ENCODE results near the gene PFKFB4. TPM values are rescaled to one million over a fixed set of nuclear protein-coding genes. Genes with fewer than 3 reads are reported as not detected.

Gene PFKFB4
- total RNA-seq, 4 donors from 2014 or later, result 1.6 to 8.8 (median 2.5) TPM

DNA sequence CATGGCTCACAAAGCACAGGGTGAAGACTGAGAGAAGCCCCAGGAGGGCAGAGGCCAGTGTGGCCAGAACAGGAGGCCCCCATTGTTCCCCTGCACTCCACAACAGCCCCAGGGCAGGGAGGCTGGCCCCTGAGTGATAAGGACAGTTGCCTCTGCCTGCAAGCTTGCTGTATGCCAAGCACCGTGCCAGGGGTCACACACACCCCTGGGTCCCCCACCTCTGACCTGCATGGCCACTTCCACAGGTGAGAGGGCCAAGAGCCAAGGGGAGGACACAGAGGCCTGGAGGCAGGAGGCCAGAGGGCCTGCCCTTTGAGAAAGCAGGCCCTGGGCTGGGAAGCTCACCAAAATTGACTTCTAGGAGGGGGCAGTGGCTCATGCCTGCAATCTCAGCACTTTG is 86.3 kb downstream of the PFKFB4 start:
- TF ChIP-seq CTCF (IDR thresholded peaks at IDR 0.05; ENCODE audit: low read depth), result no peak

DNA sequence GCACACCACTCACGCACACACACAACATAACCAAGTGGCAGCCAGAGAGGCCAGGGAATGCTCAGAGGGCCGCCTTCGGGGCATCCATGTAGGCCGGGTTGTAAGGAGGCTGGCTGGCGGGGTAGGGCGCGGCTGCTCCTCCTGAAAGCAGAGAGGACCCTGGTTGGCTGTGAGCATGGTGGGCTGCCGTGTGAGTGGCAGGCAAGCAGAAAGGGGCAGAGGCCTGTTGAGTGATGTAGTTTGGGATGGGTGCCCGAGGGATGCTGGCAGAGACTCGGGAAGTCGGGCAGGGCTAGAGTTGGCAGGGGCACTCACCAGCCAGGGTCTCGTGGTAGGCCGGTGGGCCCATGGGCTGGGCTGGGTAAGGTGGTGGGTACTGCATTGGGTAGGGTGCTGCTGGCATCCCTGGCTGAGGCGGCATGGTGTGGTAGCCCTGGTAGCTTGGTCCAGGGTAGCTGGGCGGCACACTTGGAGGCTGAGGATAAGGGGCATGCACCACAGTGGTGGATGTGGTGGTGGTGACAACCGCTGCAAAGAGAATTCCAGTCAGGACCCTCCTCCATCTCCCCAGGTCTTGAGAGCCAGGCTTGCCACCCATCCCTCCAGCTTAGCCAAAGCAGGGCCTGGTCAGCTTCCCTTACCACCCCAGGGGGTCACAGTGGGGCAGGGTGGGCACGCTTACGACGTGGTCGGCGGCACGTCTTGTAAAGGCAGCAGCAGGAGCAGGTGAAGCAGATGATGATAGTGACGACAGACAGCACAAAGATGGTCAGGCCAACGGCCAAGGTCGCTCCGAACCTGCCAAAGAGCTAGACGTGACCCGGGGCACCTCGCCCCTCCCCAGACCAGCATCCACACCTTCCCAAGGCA is 87.3 kb downstream of the PFKFB4 start:
- TF ChIP-seq CTCF (IDR thresholded peaks at IDR 0.05; ENCODE audit: low read depth), result no peak

DNA sequence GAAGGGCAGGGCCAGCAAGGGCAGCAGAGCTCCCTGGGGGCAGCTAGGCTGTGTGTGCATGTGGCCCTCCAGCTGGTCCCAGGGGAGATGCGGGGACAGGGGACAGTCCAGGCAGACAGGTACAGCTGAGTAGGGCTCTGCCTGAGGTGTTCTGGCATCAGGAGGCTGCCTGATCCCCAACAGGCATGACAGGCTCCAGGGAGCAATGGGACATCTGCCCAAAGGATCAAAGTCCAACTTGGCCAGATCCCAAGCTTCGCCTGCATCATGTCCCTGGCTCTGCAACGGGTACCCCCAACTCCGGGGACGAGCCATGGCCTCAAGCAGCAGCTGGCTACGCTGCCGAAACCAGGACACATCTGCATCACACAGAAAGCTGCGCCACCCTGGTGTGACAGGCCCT is 88.3 kb downstream of the PFKFB4 start:
- TF ChIP-seq CTCF (IDR thresholded peaks at IDR 0.05; ENCODE audit: low read depth), result no peak

Small RNA genes within 50 kb of the gene (small RNA-seq; reads per million reads assigned to genes)
- not detected for gene MIR6823

Other genes starting within 250 kb of the PFKFB4 start
- not detected for gene SPINK8, start 223.1 kb downstream of the PFKFB4 start, total RNA-seq
- gene FBXW12, start 184.6 kb downstream of the PFKFB4 start, total RNA-seq, result 1 to 10 TPM in 1 of 4 donors, not detected in 3; 1.1 TPM
- gene PLXNB1, start 126.7 kb downstream of the PFKFB4 start, total RNA-seq, result 10 to 100 TPM; 33.8 to 74.0 (median 53.2) TPM
- gene CCDC51, start 116.7 kb downstream of the PFKFB4 start, total RNA-seq, result 10 to 100 TPM in 3 of 4 donors, 1 to 10 TPM in 1; 8.3 to 19.8 (median 16.1) TPM
- gene TMA7, start 116.5 kb downstream of the PFKFB4 start, total RNA-seq, result 100 to 1,000 TPM; 272 to 488 (median 350) TPM
- gene ATRIP, start 110.1 kb downstream of the PFKFB4 start, total RNA-seq, result 10 to 100 TPM in 1 of 4 donors, 1 to 10 TPM in 3; 4.1 to 10.7 (median 6.0) TPM
- gene SHISA5, start 52.6 kb downstream of the PFKFB4 start, total RNA-seq, result 10 to 100 TPM; 64.1 to 90.6 (median 75.4) TPM
- gene UCN2, start 7.0 kb upstream of the PFKFB4 start, total RNA-seq, result not detected
- gene COL7A1, start 38.5 kb upstream of the PFKFB4 start, total RNA-seq, result 1 to 10 TPM in 1 of 4 donors, under 1 TPM in 3; 0.16 to 1.5 (median 0.59) TPM
- gene UQCRC1, start 52.8 kb upstream of the PFKFB4 start, total RNA-seq, result 100 to 1,000 TPM in 3 of 4 donors, 10 to 100 TPM in 1; 95.2 to 358 (median 203) TPM
- gene TMEM89, start 65.0 kb upstream of the PFKFB4 start, total RNA-seq, result not detected
- gene SLC26A6, start 78.7 kb upstream of the PFKFB4 start, total RNA-seq, result 10 to 100 TPM in 3 of 4 donors, 1 to 10 TPM in 1; 4.2 to 18.9 (median 18.1) TPM
- gene CELSR3, start 106.1 kb upstream of the PFKFB4 start, total RNA-seq, result under 1 TPM; 0.33 to 0.75 (median 0.48) TPM
- gene NCKIPSD, start 129.1 kb upstream of the PFKFB4 start, total RNA-seq, result 10 to 100 TPM; 20.5 to 49.2 (median 23.8) TPM
- 100 to 1,000 TPM in 2 of 4 donors, 10 to 100 TPM in 2; 70.3 to 106 (median 90.1) TPM for gene IP6K2, start 160.4 kb upstream of the PFKFB4 start, total RNA-seq